Inferior parietal cortex (tissue), 1 donor: ENCODE results near the gene TRAPPC12.
"Not testable (repeated sequence)": the region's sequence is repeated elsewhere in the genome, so short reads cannot be mapped to it uniquely, and the experiment has no call there.

Source experiments
- DNase-seq: peaks from one replicate; pipeline ENCODE4 v3.0.0-alpha.2; 2016; ENCODE audit errors: extremely low spot score

Gene TRAPPC12

DNA sequence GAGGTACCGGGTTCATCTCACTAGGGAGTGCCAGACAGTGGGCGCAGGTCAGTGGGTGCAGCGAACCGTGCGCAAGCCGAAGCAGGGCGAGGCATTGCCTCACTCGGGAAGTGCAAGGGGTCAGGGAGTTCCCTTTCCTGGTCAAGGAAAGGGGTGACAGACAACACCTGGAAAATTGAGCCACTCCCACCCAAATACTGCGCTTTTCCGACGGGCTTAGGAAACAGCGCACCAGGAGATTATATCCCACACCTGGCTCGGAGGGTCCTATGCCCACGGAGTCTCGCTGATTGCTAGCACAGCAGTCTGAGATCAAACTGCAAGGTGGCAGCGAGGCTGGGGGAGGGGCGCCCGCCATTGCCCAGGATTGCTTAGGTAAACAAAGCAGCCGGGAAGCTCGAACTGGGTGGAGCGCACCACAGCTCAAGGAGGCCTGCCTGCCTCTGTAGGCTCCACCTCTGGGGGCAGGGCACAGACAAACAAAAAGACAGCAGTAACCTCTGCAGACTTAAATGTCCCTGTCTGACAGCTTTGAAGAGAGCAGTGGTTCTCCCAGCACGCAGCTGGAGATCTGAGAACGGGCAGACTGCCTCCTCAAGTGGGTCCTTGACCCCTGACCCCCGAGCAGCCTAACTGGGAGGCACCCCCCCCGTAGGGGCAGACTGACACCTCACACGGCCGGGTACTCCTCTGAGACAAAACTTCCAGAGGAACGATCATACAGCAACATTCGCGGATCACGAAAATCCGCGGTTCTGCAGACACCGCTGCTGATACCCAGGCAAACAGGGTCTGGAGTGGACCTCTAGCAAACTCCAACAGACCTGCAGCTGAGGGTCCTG lies 9.9 kb upstream of the TRAPPC12 start:
- not testable (repeated sequence) for DNase-seq

DNA sequence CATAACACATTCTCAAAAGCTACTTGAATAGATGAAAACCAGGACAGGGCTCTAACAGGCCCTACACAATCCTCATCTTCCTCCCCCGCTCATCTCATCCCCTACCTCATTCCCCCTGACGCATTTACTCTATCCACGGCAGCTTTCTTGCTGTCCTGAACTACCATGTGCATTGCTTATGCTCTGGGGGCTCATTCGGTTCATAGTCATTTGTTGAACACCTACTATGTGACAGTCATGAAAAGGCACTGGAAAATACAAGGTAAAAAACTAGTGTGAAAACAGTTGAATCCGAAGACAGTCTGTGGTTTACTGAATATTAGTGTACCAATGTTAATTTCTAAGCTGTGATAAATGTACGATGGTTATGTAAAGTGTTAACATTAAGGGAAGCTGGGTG lies 2.7 kb upstream of the TRAPPC12 start:
- DNase-seq, result no peak

DNA sequence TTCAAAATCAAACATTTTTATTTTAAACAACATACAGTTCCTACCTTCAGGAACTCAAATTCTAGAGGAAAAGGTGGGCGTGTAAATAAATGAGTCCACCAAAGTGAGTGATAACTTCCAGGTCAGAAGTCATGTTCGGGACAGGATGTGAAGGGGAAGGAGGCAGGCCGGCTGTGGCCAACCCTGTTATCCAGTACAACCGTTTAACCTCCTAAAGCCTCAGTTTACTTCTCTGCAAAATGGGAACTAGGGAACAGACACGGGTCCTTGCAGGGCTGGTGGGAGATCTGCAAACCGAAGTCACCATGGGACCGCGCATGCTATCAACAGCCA lies 2.2 kb upstream of the TRAPPC12 start:
- DNase-seq, result peak; percentile 27

DNA sequence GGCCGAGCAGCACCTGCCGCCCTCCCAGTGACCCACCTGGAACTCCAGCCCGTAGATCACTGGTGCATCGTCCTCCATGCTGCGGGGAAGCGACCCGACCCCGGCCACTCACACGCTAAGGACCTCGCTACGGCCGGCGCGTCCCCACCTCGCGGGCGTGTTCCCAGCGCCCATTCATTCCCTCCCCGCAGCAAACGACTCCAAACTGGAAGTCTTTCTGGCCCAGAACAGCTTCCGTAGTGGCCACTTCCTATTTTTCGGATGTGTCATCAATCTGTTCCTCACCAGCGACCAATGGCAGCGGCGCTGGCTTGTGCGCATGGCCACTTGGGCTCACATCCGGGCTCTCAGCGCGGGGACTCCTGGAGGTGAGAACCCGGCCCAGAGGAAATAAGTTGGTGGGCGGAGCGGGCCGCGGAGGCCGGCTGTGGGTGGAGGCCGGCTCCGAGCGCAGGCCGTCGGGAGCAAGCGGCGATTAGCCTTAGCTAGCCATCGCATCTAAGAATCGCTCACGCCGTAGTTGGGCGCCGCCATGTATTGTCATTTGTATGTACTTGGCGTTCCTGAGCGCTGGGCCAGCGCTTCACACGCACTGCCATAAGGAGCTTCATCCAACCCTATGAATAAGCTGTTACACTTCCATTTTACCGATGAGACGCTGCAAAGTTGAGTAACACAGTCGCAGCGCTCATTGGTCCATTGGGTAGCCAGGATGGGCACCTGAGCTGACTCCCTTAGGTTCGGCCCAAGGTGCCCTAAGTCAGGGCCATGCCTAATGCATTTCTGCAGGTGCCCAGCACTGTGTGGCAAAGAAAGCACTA lies 1.7 kb upstream of the TRAPPC12 start, which contains the start of gene EIPR1:
TSS of gene EIPR1 (minus strand) at position 207 of the 821 bp plus-strand sequence. CDS start at position 78, 129 bp downstream.
- peak; percentile 100 for DNase-seq

DNA sequence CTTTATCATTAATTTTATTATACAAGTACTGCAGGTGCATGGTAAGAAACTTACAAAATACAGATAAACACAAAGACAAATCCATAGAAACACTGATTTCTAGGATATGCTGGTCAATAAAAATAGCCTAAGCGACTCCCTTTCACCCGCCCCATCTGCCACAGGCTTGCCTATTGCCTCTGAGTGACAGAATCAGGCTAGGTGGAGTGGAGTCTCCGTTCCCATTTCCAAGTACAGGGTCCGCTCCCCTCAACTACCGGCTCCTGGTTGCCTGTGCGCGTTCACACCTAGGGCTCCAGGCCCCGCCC lies 201 bp upstream of the TRAPPC12 start:
- no peak for DNase-seq

DNA sequence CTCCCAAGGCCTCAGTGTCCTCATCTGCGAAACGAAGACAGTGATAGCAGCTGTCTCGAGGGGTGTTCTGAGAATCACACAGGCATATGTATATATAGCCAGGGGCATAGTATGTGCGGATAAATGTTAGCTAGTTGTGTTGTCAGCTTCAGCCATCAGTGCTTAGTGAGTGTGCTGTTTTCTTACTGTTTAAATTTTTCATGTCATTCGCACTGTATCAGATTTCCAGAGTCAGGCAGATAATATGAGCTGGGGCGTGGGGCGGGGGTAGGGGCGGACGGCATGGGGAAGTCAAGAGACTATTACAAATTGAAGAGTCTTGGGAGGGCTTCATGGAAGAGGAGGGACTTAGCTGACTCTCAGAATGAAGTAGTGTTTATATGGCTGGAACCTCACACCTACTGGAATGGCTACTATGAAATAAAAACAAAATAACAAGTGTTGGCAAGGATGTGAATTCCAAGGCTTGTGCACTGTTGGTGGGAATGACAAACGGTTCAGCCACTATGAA lies 7.0 kb downstream of the TRAPPC12 start:
- no peak for DNase-seq

DNA sequence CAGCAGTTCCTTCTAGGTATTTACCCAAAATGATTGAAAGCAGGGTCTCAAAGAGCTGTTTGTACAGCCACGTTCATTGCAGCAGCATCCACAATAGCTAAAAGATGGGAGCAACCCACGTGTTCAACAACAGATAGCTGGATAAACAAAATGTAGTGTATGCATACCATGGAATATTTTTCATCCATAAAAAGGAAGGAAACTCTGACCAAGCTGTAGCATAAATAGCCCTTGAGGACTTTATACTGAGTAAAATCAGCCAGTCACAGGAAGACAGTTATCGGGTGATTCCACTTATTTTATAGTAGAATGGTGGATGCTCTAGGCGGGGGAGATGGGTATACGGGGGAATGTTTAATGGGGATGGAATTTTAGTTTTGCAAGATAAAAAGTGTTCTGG lies 7.5 kb downstream of the TRAPPC12 start:
- no peak for DNase-seq

DNA sequence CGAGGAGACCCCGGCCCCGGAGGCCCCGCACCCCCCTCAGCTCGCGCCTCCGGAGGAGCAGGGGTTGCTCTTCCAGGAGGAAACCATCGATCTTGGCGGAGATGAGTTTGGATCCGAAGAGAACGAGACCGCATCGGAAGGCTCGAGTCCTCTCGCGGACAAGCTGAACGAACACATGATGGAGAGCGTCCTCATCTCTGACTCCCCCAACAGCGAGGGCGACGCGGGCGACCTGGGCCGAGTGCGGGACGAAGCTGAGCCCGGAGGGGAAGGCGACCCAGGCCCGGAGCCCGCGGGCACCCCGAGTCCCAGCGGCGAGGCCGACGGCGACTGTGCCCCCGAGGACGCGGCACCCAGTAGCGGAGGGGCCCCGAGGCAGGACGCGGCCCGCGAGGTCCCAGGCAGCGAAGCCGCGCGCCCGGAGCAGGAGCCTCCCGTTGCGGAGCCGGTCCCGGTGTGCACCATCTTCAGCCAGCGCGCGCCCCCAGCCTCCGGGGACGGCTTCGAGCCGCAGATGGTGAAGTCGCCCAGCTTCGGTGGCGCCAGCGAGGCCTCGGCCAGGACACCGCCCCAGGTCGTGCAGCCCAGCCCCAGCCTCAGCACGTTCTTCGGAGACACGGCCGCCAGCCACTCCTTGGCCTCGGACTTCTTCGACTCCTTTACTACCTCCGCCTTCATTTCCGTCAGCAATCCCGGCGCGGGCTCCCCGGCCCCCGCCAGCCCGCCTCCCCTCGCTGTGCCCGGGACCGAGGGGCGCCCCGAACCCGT lies 8.3 kb downstream of the TRAPPC12 start:
- DNase-seq, result no peak

DNA sequence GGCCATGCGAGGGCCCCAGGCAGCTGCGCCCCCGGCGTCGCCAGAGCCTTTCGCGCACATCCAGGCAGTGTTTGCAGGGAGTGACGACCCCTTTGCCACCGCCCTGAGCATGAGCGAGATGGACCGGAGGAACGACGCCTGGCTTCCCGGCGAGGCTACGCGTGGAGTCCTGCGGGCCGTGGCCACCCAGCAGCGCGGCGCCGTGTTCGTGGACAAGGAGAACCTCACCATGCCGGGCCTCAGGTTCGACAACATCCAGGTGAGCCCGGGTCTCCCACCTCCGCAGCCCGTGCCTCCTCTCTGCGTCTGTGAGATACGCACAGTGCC lies 8.9 kb downstream of the TRAPPC12 start:
- DNase-seq, result no peak

DNA sequence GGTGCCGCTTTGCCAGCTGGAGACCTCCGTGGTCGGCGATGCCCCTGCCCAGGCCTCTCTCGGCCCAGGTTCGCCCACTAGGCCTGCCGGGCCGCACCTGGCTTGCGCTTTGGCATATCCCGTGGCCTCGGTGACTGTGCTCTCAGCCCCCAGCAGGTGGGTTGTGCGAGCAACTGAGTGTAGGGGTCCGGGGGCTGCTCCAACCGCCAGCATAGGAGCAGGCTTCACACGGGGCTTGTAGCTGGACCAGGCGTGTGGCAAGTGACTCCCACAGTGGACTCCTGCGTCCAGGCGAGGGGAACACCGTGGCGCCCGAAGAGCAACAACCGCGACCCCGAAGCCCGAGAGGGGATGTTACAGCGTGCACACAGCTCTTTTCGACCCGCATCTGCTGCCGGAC lies 9.7 kb downstream of the TRAPPC12 start:
- no peak for DNase-seq

DNA sequence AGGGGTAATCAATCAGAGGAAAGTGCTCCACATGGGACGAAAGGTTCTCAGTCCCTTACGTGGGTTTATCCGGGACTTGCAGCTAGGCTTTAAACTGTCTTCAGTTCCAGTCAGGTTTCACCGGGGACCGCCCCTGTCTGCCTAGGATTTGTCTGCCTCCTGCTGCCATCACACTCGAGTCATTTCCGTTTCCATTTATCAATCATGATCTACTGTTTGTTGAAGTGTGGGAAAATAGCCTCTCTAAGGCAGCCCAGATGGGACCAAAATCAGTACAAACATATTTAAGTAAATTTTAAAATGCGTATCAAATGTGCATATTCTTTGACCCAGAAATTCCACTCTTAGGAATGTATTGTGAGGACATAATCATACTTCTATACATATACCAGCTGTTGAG lies 10.5 kb downstream of the TRAPPC12 start:
- DNase-seq, result no peak

DNA sequence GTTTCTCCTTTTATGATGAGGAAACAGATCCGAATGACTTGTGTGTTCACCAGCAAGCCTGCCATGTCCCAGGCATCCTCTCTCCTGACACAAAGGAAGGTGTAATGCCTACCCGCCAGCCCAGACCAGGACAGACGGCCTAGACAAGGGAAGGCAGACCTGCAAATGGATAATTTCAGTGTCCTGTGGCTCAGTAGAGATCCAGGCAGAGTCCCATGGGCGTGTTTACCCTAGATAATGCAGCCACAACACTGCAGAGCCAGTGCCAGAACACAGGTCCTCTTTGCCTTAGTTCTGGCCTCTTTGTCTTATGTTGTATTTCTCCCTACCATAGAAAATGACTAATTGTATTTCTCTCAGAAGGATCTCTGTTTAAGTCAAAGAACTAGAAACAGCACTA lies 12.7 kb downstream of the TRAPPC12 start:
- DNase-seq, result no peak

DNA sequence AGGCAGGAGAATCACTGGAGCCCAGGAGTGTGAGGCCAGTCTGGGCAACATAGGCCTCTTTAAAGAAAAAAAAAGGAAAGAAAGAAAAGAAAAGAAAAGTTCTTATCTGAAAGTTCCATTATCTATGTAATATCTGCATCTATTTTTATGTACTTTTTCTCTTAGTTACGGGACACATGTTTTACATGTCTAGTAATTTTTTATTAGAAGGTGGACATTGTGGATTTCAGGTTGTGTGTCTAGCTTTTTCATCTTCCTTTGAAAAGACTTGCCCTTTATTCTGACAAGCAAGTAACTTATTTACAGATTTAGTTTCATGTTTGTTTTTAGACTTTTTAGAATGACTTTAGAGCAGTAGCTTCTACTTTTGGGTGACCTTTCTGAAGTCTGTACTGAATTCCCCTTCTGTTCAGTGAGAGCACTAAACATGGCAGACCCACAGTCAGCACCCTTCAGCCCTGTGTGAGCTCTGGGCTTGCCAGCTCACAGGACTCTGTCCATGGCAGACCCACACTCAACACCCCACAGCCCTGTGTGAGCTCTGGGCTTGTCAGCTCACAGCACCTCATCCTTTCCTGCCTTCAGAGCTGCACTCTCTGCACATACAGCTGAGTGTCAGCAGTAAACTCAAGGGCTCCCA lies 17.5 kb downstream of the TRAPPC12 start:
- no peak for DNase-seq

DNA sequence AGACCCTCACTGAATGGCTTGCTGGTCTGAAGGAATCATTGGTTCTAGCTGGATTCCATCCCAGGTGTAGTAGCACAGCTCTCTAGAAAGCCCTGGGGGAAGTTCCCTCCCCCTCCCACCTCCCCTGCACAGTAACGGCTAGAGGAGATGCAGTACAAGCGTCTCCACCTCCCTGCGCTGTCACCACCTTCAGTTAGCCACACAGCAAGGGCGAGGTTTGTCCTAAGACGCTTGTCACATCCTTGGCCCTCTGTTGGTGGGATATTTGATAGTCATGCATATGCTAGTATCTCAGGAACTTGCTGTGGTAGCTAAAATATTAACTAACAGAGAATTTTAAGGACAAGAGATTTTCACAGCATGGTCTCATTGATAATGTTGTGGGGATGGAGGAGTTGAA lies 19.4 kb downstream of the TRAPPC12 start:
- DNase-seq, result no peak

DNA sequence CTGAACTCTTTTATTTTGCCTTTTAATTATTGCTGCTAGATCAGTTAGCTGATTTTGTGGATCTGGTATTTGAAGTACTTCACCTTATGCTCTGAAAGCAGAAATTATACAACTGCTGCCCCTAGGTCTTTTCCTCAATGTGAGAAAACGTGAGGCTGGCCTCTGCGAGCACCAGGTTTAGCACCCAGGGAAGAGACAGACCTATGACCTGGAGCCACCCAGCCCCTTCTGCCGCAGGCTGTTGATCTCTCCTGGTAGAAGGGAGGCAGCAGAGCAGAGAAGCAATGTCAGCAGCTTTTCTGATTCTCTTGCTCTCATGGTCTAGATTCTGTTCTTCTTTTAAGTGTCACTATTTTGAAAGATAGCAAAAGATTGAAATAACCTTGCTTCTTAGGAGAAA lies 19.9 kb downstream of the TRAPPC12 start:
- DNase-seq, result no peak

DNA sequence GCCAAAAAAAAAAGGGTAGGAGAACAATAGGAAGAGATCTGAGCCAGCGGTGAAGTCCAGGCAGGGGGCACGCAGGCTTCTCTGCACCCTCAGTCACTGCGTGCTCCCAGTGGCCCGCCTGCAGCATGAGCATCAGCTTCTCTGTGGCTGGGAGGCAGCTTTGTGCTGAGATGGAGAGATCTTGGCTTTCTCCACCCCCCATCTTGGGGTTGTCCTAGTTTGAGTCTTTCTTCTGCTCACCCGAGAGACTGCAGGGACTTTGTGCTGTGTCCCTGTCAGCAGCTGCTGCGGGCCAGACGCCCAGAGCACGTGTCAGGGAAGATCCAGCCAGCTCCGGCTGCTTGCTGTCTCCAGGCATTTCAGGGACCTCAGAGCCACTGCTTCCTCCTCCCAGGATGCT lies 20.3 kb downstream of the TRAPPC12 start:
- DNase-seq, result peak; percentile 80

DNA sequence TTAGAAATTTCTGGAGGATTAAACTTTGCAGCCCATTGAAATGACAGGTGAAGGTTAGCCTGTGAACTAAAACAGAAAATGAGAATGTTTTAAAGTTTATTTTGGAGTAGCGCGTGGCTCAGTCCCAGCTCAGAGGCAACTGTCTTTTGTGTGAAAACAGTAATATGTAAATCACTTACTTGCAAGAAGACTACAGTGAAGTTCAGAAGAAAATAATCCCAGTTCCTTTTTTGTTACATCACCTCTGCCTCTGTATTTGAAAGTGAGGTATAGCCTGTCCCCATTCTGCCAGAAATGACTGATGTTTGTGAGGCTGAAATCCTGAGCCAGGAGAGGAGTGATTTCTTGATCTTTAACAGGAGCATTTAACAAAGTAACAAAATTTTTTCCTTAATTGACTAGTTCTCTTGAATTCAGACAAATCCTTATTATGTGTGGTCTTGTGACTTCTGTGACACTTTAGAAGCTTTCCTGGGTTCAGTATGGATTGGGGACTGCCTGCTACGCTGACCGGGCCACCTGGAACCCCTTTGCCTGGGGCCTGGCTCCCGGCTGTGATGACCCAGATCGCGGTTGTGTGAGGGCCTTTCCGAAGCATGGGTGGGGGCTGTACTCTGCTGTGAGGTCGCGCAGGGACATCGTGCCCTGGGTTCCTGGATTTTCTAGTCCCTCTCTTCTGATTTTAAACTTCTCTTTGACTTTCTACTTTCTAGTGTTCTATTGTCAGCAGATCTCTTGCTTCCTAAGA lies 24.3 kb downstream of the TRAPPC12 start:
- DNase-seq, result no peak

DNA sequence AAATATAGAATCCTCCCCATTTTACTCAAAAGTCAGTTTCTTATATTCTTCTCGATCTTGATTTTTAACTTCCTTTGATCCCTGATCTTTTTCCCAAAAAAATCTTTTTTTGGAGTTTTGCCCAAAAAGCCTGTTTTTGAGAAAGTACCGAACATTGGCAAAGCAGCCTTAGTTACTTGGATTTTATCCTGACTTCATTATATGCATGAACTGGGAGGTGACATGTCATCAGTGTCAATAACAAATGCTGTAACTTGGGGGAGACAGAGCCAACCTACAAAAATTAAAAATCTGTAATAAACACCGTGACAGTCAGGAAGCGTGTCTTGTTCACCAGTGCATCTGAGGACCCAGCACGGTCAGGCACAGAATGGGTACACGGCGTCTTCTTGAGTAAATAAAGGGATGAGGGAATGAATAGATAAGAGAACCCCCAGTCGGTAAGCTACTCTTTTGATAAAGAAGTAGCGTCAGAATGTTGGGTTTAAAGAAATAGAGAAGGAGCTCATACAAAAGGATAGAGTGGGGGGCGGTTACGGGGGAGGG lies 24.9 kb downstream of the TRAPPC12 start:
- no peak for DNase-seq

DNA sequence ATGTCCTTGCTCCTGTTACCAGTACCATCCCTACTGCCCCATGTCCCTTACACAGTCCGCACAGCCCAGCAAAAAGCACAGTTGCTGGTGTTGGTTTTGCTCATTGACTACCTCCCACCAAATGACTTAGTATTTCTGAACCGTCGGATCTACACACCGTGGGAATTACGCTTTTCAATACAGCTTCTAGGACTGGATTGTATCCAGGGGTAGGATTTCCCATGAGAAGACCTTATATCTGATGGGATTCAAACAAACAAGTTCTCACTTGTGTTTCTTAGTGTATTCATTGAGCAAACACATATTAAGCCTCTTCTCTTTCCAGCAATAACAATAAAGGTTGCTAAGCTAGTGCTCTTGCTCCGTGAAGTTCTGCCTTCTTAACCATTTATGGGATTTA lies 25.8 kb downstream of the TRAPPC12 start:
- no peak for DNase-seq

DNA sequence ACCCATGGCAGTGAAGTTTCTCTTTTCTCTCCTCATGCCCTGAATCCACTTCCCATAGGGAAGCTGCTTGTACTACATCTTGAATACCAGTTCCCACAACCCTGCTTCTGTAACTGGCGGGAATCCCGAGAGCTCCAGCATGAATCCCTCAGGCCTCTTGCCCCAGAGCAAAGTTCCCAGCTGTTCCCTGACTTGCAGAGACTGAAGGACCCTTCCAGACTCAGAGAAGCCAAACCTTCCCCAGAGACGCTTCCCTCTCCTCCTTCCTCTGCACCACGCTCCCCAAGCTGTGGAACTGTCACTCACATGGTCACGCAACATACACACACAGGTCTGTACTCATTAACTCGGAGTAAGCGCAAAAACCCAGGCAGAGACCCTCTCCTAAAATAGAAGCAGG lies 26.4 kb downstream of the TRAPPC12 start:
- no peak for DNase-seq

DNA sequence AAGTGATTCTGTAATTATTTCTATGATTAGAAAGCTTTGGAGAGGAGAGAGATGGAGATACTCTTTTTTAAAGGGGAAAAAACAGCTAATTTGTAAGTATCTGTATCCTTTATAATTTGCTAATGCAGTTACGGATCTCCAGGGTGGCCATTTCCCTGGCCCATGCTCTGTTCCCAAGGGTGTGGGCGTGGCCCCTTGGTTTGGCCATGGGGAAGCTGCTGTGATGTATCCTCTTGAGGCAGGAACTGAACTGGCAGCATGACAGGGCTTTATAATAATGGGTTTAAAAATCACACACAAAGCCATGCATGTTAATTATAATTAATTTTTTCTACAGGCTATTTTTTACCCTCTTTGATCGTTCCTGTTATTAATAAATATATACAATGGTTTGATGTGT lies 27.0 kb downstream of the TRAPPC12 start:
- DNase-seq, result no peak
